Measurements from ENCODE around the gene OR5K3.

Gene OR5K3

DNA sequence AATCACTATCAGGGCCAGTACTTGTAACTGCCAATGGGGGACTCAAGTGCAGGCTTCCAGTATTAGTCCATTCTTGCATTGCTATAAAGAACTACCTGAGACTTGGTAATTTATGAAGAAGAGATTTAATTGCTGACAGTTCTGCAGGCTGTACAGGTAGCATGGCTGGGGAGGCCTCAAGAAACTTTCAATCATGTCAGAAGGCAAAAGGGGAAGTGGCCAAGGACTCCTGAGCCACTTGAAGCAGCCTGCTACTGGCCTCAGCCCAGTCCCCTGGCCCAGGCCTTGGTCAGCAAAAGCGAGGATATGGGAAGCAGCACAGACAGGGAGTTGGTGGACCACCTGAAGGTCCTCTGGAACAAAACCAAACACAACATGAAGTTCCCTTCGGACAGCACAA lies 43.3 kb downstream of the OR5K3 start:
- DNase-seq (ENCODE audit: low read depth) = no peak

DNA sequence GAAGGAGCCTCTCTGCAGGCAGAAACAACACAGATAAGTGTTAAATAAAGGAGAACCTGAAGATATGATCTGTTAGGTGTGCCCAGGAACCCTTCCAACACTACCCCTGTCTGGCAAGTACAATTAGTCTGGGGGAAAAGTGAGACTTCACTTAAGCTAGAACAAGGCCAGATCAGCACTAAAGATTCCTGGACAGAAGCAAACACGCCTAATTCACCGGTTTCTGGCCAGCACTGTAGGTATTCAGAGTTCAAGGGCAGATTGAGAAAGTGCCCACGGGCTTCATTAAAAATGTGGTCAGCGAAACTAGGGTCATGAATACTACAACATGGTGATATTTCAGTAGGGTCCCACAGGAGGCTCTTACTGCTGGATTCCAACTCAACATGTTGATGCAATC lies 43.9 kb downstream of the OR5K3 start:
- no peak for DNase-seq (ENCODE audit: low read depth)

DNA sequence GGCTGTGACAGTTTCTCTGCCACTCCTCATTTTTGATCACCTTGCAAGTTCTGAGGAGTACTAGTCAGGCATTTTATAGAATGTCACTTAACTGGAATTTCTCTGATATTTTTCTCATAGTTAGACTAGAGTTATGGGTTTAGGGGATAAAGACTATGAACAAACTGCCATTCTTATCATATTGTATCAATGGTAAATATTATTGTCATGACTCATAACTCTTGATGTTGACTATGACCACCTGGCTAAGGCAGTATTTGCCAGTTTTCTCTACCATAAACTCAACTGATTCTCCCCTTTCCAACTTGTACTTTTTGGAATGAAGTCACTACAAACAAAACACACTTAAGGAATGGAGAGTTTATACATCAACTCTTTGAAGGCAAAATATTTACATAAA lies 49.8 kb downstream of the OR5K3 start:
- no peak for DNase-seq (ENCODE audit: low read depth)
